T1000 (cell line): ENCODE measurements around the gene ERAS.
"Not testable (repeated sequence)": the region's sequence is repeated elsewhere in the genome, so short reads cannot be mapped to it uniquely, and the experiment has no call there.

ENCODE experiments used
- DNase-seq: peaks from one replicate; lab custom pipeline; 2025; ENCODE audit warnings: mixed read lengths; lab: John Stamatoyannopoulos, UW

The ERAS gene

DNA sequence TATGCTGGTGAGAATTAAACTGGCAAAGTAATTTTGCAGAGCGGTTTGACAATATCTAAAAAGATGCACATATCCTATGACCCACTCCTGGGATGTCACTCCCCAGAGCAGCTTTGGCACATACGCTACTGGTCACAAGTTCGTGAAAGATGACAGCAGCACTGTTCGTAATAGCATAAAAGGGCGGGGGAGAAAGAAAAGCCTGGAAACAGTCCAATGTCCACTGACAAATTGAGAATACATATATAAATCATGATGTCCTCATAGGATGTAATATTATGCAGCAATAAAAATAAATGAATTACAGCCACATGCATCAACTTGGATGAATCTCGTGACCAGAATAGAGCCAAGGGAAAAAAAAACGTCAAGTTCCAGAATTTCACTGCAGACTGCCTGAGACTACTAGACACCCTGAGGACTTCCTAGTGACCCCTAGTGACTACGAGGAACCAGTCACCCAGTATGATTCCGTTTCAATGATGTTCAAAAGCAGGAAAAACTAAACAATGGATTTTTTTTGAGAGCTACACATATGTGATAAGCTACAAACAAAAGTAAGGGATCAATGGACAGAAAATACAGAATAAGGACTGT, 7.3 kb downstream of the ERAS start:
- no peak for DNase-seq

GRCh38 chrX:48834383-48834709, 8.0 kb downstream of the ERAS start:
- no peak for DNase-seq

GRCh38 chrX:48835524-48836329, 9.4 kb downstream of the ERAS start, which contains the start of gene PCSK1N:
PCSK1N (minus strand) TSS chrX:48835610; CDS start chrX:48835532, 78 bp downstream.
- no peak for DNase-seq

DNA sequence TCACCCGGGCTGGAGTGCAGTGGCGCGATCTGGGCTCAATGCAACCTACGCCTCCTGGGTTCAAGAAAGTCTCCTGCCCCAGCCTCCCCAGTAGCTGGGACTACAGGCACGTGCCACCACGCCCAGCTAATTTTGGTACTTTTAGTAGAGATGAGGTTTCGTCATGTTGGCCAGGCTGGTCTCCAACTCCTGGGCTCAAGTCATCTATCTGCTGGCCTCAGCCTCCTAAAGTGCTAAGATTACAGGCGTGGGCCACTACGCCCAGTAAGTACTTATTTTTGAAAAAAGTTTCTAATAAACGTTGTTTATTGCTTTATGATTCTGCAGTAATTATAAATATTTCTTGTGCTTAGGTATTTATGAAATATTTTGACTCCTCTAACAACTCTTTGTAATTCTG, 13.4 kb downstream of the ERAS start:
- no peak for DNase-seq

DNA sequence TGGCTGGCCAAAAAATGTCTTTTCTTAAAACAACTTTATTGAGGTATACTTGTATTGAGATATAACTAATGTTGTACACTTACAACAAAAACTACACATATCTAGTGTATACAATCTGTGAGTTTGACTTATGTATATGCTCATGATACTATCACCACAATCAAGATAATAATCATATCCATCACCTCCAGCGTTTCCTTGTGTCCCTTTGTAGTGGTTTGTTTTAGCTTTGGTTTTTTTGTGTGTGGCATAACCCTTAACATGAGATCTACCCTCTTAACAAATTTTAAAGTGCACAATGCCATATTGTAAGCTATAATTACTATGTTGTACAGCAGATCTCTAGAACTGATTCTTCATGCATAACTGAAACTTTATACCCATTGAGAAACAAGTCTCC, 22.5 kb downstream of the ERAS start:
- DNase-seq: no peak

GRCh38 chrX:48852857-48853256, 26.5 kb downstream of the ERAS start:
- DNase-seq: no peak

GRCh38 chrX:48853494-48853893, 27.2 kb downstream of the ERAS start:
- not testable (repeated sequence) for DNase-seq

DNA sequence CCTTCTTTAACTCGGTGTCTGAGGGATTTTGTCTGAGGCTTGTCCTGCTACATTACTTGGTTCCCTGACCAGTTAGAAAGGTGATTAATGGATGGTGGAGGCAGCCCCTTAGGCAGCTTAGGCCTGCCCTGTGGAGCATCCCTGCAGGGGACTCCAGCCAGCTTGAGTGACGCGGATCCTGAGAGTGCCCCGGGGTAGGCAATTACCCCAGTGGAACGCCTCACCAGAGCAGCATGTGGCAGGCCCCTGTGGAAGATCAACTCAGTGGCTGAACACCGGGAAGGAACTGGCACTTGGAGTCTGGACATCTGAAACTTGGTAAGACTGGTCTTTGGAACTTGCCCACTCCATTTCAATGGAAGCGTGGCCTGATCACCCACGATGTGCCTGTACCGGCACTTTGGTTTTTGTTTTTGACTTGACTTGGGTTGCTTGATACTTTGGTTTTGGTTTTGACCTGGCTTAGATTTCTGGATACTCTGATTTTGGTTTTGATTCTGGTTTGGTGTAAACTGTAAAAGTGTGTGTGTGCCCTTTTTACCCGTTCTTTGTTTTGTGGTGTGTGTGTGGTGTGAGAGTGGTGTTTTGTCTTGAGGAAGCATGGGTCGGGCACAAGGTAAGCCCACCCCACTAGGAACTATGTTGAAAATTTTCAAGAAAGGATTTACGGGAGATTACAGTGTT, 27.9 kb downstream of the ERAS start:
- not testable (repeated sequence) for DNase-seq

DNA sequence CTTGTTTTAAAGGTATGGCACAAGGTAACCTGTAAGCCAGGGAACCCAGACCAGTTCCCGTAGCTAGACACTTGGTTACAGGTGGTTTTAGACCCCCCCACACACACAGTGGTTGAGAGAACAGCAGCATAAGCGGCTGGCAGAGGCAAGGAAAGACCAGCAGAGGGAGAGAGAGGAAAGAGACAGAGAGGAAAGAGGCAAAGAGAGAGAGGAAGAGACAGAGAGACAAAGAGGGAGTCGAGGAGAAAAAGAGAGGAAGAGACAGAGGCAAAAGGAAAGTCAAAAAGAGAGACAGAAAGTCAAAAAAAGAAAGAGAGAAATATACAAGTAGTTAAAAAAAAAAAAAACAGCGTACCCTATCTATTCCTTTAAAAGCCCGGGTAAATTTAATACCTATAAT, 28.6 kb downstream of the ERAS start:
- no peak for DNase-seq

DNA sequence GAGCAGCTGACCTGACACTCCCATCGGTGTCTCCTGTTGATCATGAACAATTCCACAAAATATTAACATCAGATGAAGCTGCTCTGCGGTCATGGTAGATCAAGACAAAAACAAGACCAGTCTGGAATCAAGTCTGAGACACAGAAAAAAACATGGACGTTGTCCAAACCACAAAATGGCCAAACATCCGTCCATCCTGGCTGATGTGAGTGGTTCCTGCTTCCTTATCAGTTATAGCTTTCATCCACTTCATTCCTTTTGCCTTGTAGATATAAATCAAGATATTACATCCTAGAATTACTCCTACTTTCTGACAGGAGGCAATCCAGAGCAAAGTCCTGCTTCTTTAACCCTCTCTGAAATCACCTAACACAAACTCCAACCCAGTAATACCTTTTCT, 37.9 kb downstream of the ERAS start:
- no peak for DNase-seq

DNA sequence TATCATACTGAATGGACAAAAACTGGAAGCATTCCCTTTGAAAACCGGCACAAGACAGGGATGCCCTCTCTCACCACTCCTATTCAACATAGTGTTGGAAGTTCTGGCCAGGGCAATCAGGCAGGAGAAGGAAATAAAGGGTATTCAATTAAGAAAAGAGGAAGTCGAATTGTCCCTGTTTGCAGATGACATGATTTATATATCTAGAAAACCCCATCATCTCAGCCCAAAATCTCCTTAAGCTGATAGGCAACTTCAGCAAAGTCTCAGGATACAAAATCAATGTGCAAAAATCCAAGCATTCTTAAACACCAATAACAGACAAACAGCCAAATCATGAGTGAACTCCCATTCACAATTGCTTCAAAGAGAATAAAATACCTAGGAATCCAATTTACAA, 45.7 kb downstream of the ERAS start:
- DNase-seq: not testable (repeated sequence)

- DNase-seq: not testable (repeated sequence)
These were observed 50.6 kb downstream of the ERAS start for GRCh38 chrX:48876944-48877343.
